Left lung (tissue), 10 donors: ENCODE measurements around the gene NR3C2. TPM values are rescaled to one million over a fixed set of nuclear protein-coding genes. Genes with fewer than 3 reads are reported as not detected.

Experiments used
- ATAC-seq: fragments of 200-7000 bp; cut with Tn5 transposase; one replicate; pipeline ENCODE4 v1.9.1; 2020; ENCODE audit warnings: moderate library complexity
- DNase-seq, 4 donors: peaks; one replicate each; pipeline ENCODE4 v3.0.0-alpha.2; 2013 to 2020
- H3K27ac ChIP-seq, 2 donors: fragments of 200-600 bp; sonication (generic) in 1 of 2; one replicate each; pipeline versions ENCODE4 v1.5.0 to v1.8.0; 2020 to 2021
- H3K27me3 ChIP-seq, 2 donors: fragments of 200-600 bp; sonication (generic) in 1 of 2; one replicate each; pipeline versions ENCODE4 v1.5.0 to v1.8.0; 2020 to 2021
- H3K36me3 ChIP-seq, 2 donors: fragments of 200-600 bp; sonication (generic) in 1 of 2; one replicate each; pipeline versions ENCODE4 v1.5.0 to v1.8.0; 2020 to 2021
- H3K4me1 ChIP-seq, 2 donors: fragments of 200-600 bp; one replicate each; pipeline ENCODE4 v1.8.0; 2021
- H3K4me3 ChIP-seq, 2 donors: fragments of 200-600 bp; sonication (generic) in 1 of 2; one replicate each; pipeline versions ENCODE4 v1.5.0 to v1.8.0; 2020 to 2021; ENCODE audit warnings: mild to moderate bottlenecking in 1 of 2
- H3K9me3 ChIP-seq, 2 donors: fragments of 200-600 bp; sonication (generic) in 1 of 2; one replicate each; pipeline versions ENCODE4 v1.5.0 to v1.8.0; 2020 to 2021
- intact Hi-C, 2 donors: fragments of 100-400 bp; cut with DNase I; formaldehyde crosslinking; loops; one replicate each; pipeline versions ENCODE4 v1.11.2 to v1.14.2; 2022
- polyA plus RNA-seq, 6 donors: library from polyadenylated mRNA; unstranded; fragments of 120-200 nt; gene quantifications; one replicate each; pipeline ENCODE4 v1.2.1, GENCODE V29; 2013; ENCODE audit not compliant: insufficient read length in 6 of 6
- total RNA-seq, 2 donors: library from RNA; stranded (reverse); fragmentation: NEBNext Ultra II Directional; extraction: Animal tissue kit (Norgen Biotek cat#: 25700); gene quantifications; one replicate each; pipeline ENCODE4 v1.2.1, GENCODE V29; 2021
- TF ChIP-seq, protein P1 (sequence below), 2 donors: fragments of 200-600 bp; sonication (generic) in 1 of 2; IDR thresholded peaks; one replicate each; pipeline versions ENCODE4 v1.5.0 to v1.8.0; 2021; ENCODE audit warnings: antibody characterized with exemption in 2 of 2
- donor health status: DM: no; HTN: yes; CAD: no.
- donor health status: DM: no; HTN: no; CAD: no.

The NR3C2 gene
- total and polyA plus RNA-seq, 8 donors, result 13.1 to 25.0 (median 17.0) TPM

DNA sequence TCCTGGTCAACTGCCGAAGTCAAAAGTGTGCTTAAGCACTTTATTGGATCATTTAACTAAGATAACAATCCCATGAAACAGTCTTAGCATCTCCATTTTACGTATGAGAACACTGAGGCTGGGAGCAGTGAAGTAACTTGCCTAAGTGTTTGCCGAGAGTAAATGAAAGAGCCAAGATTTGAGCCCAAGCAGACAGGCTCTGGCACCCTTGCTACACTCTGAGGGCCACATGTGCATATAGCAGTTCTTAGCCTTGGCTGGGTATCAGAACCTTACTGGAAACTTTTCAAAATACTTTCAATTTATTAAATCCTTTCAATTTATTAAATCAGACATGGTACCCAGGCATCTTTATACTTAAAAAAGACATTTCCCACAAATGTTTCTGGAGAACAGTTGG, 225.9 kb downstream of the NR3C2 start:
- ATAC-seq, result no peak

DNA sequence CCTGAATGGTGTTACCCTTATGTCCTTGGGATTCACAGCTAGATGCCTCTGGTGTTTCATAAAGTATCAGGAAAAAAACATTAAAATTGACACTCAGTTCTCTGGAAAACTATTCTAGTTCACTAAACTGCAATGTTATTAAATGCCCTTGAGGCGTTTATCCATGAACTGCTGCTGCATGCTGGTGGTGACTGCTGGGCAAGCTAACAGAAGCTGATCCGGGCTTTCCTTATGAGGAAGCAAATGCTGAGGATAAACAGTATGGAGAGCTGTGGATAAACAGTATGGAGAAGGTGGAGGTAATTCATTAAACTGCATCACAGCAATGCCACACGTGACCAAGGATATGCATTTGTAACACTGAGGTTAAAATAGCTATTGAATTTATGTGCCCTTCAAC, 227.0 kb downstream of the NR3C2 start:
- Histone ChIP-seq H3K4me3 (no peak overlapping the region), H3K36me3 (no peaks in the 10 kb centered on the region), H3K27me3 (no peaks in the 10 kb centered on the region), H3K27ac (no peak overlapping the region), H3K9me3 (no peaks in the 10 kb centered on the region), H3K4me1 (peaks cover 0 to 24% of the 10 kb centered on the region in 2 donors)
- ATAC-seq (peak; percentile 72), DNase-seq (no peak)
- intact Hi-C loops, result no loop called here
- TF ChIP-seq, protein P1, sequence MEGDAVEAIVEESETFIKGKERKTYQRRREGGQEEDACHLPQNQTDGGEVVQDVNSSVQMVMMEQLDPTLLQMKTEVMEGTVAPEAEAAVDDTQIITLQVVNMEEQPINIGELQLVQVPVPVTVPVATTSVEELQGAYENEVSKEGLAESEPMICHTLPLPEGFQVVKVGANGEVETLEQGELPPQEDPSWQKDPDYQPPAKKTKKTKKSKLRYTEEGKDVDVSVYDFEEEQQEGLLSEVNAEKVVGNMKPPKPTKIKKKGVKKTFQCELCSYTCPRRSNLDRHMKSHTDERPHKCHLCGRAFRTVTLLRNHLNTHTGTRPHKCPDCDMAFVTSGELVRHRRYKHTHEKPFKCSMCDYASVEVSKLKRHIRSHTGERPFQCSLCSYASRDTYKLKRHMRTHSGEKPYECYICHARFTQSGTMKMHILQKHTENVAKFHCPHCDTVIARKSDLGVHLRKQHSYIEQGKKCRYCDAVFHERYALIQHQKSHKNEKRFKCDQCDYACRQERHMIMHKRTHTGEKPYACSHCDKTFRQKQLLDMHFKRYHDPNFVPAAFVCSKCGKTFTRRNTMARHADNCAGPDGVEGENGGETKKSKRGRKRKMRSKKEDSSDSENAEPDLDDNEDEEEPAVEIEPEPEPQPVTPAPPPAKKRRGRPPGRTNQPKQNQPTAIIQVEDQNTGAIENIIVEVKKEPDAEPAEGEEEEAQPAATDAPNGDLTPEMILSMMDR (IDR thresholded peaks at IDR 0.05), result no peak

More for the DNA sequence above, 225.9 kb downstream of the NR3C2 start:
- Histone ChIP-seq H3K4me1 (peaks cover 0 to 24% of the 10 kb centered on the region in 2 donors), H3K27me3 (no peaks in the 10 kb centered on the region), H3K4me3 (no peak overlapping the region), H3K9me3 (no peaks in the 10 kb centered on the region), H3K36me3 (no peaks in the 10 kb centered on the region), H3K27ac (no peak overlapping the region)
- DNase-seq, result no peak
- TF ChIP-seq, protein P1 (IDR thresholded peaks at IDR 0.05), result no peak
- intact Hi-C loops, result no loop called here

DNA sequence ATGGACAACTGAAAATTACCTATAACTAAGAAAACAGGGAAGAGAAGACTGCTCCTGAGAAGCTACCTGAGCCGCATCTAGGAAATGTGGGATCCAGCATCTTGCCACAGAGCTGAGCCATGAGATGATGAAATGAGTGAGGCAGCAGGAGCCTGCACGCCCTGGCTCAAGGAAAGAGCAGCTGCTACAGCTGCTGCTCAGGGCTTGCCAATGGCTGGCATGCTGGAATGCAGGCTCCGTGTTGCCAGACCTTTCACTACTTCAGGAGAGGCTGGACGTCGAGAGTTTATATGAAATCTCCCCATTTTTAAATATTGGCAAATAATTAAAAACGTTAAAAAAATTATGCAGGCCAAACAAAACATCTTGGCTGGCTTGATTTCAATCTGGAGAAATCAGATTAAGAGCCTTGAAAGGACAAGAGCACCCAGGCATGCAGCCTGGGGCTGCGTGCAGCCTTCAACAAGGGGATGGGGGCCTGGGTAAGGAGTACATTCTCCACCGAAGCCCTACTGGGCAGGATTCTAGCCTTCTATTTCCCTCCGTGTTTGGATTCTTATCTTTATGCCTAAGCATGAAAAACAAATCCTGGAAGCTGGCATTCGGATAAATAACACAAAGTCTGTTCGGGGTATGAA, 227.6 kb downstream of the NR3C2 start:
- ATAC-seq, result peak; percentile 75
- Histone ChIP-seq H3K27me3 (no peaks in the 10 kb centered on the region), H3K27ac (no peak overlapping the region), H3K4me3 (no peak overlapping the region), H3K9me3 (no peaks in the 10 kb centered on the region), H3K4me1 (peaks cover 0 to 24% of the 10 kb centered on the region in 2 donors), H3K36me3 (no peaks in the 10 kb centered on the region)
- DNase-seq, result peak in 1 of 4 donors; percentile 75
- intact Hi-C loops, result no loop called here
- TF ChIP-seq, protein P1 (IDR thresholded peaks at IDR 0.05), result no peak

- ATAC-seq (no peak), DNase-seq (no peak)
- intact Hi-C loops, result no loop called here
- H3K9me3 ChIP-seq, result no peaks in the 10 kb centered on the region
- peaks cover 0 to 18% of the 10 kb centered on the region in 2 donors for H3K4me1 ChIP-seq
- TF ChIP-seq, protein P1 (IDR thresholded peaks at IDR 0.05), result no peak
- no peak overlapping the region for H3K27ac ChIP-seq
- H3K27me3 ChIP-seq, result no peaks in the 10 kb centered on the region
- H3K4me3 ChIP-seq, result no peak overlapping the region
- H3K36me3 ChIP-seq, result no peaks in the 10 kb centered on the region
These were observed 230.7 kb downstream of the NR3C2 start for GRCh38 chr4:148211533-148211932.

DNA sequence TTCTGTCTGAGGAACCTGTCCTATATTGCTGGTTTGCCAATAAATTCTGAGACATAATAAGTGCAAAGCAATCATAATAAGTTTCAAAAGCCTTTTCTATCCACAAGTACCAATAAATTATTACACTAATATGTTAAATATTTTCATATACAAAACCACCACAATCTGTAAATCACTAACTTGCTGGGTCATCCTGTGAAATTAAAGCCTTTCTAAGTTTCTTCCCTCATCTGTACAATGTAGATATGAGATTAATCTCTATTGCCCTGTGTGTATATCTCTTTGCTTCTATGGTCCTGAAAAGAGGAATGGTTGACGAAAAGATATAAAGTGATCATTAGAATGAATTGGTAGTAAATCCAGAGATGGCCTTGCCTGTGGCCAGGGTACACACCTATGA, 231.6 kb downstream of the NR3C2 start:
- TF ChIP-seq, protein P1 (IDR thresholded peaks at IDR 0.05), result no peak
- Histone ChIP-seq H3K9me3 (no peaks in the 10 kb centered on the region), H3K36me3 (no peaks in the 10 kb centered on the region), H3K4me1 (peaks cover 0 to 12% of the 10 kb centered on the region in 2 donors), H3K27ac (no peak overlapping the region), H3K27me3 (no peaks in the 10 kb centered on the region), H3K4me3 (no peak overlapping the region)
- intact Hi-C loops, result no loop called here
- ATAC-seq, result no peak
- no peak for DNase-seq
